A172 (cell line): ENCODE measurements around the gene TBC1D16. TPM values are rescaled to one million over a fixed set of nuclear protein-coding genes. Genes with fewer than 3 reads are reported as not detected.

ENCODE experiments used
- DNase-seq: peaks from one replicate; pipeline ENCODE4 v3.0.0-alpha.2; 2015; ENCODE audit warnings: low spot score
- total RNA-seq: library from RNA; depleted of rRNA; stranded (reverse); fragments of >200 nt; shearing (Covaris generic); gene quantifications from 2 replicates; pipeline ENCODE4 v1.2.3, GENCODE V29; 2014

The TBC1D16 gene
- total RNA-seq, 1 experiment from 2014 or later, result 31.7 TPM

GRCh38 chr17:79939755-79940458, 95.8 kb downstream of the TBC1D16 start:
- DNase-seq, result no peak

GRCh38 chr17:79939094-79939435, 96.6 kb downstream of the TBC1D16 start:
- DNase-seq, result no peak

- DNase-seq, result no peak
Observed at GRCh38 chr17:79938336-79939093, 97.2 kb downstream of the TBC1D16 start.

GRCh38 chr17:79937391-79938335, 98.0 kb downstream of the TBC1D16 start:
- DNase-seq, result no peak

GRCh38 chr17:79936641-79937381, 98.9 kb downstream of the TBC1D16 start:
- no peak for DNase-seq

GRCh38 chr17:79936050-79936449, 99.6 kb downstream of the TBC1D16 start:
- no peak for DNase-seq

- no peak for DNase-seq
Observed at GRCh38 chr17:79935197-79935885, 100.3 kb downstream of the TBC1D16 start.

- DNase-seq, result no peak
Observed at GRCh38 chr17:79934653-79934970, 101.1 kb downstream of the TBC1D16 start.

- DNase-seq, result peak; percentile 67
Observed at GRCh38 chr17:79933863-79934652, 101.6 kb downstream of the TBC1D16 start.

- DNase-seq, result no peak
Observed at GRCh38 chr17:79932451-79933306, 103.0 kb downstream of the TBC1D16 start.

- DNase-seq, result no peak
Observed at GRCh38 chr17:79931817-79932309, 103.8 kb downstream of the TBC1D16 start.

GRCh38 chr17:79930877-79931816, 104.5 kb downstream of the TBC1D16 start:
- peak; percentile 48 for DNase-seq

GRCh38 chr17:79930062-79930876, 105.4 kb downstream of the TBC1D16 start:
- no peak for DNase-seq

GRCh38 chr17:79929257-79930061, 106.2 kb downstream of the TBC1D16 start:
- no peak for DNase-seq

- DNase-seq, result no peak
Observed at GRCh38 chr17:79928502-79929256, 107.0 kb downstream of the TBC1D16 start.
